Omental fat pad (tissue), 4 donors: ENCODE measurements around the gene TUT4. TPM values are rescaled to one million over a fixed set of nuclear protein-coding genes. Genes with fewer than 3 reads are reported as not detected.

Experiments used
- ATAC-seq: fragments of 150-250 bp; one replicate; pipeline ENCODE4 v1.9.1; 2016; ENCODE audit warnings: mild to moderate bottlenecking, moderate library complexity; ENCODE audit not compliant: low FRiP score
- DNase-seq: peaks from one replicate; pipeline ENCODE4 v3.0.0-alpha.2; 2019; ENCODE audit warnings: low spot score
- total RNA-seq, 4 donors: library from RNA; depleted of rRNA; stranded (reverse); fragments of >200 nt; gene quantifications; one replicate each; pipeline ENCODE4 v1.1.0, GENCODE V29; 2016
- TF ChIP-seq, protein P1 (sequence below), 3 donors: fragments of 450-650 bp; IDR thresholded peaks; one replicate each; pipeline ENCODE4 v1.5.1; 2016 to 2017; ENCODE audit warnings: antibody characterized with exemption in 3 of 3, mild to moderate bottlenecking in 3 of 3, moderate library complexity in 2 of 3

TUT4 gene
- total RNA-seq, 4 donors from 2014 or later = 26.2 to 56.4 (median 42.4) TPM

DNA sequence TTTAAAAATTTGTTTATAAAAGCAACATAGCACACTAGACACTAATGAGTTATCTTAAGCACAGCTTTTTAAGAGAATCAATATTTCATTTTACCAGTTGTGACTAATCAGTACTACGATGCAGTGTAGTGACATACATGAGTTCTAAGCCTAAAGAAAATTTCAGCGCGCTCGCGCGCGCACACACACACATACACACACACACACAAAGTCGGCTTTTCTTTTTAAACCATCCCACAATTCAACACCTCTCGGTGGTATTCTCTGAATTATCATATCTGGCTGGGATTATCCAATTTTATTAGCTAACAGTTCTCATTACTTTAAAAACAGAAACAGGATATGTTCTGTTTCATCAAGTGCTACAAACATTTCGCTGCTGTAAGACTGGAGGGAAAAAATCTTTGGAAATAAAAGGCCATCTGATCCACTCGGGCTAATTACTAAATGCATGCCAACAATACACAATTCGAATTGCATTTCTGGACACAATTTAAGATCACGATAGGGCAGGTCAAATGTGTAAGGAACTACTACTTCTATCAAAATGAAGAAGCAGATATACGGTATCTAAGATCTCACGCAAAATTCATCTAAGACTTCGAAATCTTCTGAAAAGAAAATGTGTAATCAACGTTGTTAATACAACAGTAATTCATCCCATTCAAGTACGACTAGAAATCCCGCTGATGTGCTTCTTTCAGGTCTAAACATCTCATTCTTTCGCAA, 1.2 kb downstream of the TUT4 start:
- ATAC-seq (no peak), DNase-seq (no peak)
- TF ChIP-seq, protein P1, sequence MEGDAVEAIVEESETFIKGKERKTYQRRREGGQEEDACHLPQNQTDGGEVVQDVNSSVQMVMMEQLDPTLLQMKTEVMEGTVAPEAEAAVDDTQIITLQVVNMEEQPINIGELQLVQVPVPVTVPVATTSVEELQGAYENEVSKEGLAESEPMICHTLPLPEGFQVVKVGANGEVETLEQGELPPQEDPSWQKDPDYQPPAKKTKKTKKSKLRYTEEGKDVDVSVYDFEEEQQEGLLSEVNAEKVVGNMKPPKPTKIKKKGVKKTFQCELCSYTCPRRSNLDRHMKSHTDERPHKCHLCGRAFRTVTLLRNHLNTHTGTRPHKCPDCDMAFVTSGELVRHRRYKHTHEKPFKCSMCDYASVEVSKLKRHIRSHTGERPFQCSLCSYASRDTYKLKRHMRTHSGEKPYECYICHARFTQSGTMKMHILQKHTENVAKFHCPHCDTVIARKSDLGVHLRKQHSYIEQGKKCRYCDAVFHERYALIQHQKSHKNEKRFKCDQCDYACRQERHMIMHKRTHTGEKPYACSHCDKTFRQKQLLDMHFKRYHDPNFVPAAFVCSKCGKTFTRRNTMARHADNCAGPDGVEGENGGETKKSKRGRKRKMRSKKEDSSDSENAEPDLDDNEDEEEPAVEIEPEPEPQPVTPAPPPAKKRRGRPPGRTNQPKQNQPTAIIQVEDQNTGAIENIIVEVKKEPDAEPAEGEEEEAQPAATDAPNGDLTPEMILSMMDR (IDR thresholded peaks at IDR 0.05) = no peak

DNA sequence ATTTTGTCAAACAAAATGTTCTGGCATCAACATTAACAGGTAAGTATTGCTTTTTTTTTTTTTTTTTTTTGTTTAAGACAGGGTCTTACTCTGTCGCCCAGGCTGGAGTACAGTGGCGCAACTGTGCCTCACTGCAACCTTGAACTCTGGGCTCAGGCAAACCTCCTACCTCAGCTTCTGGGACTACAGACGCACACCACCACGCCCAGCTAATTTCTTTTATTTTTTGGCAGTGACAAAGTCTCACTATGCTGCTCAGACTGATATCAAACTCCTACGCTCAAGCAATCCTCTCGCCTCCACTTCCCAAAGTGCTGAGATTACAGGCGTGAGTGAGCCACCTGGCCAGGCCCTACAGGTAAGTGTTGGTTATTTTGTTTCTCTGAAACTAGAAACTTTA, 2.4 kb downstream of the TUT4 start:
- TF ChIP-seq, protein P1 (IDR thresholded peaks at IDR 0.05) = no peak
- DNase-seq = no peak
- no peak for ATAC-seq

DNA sequence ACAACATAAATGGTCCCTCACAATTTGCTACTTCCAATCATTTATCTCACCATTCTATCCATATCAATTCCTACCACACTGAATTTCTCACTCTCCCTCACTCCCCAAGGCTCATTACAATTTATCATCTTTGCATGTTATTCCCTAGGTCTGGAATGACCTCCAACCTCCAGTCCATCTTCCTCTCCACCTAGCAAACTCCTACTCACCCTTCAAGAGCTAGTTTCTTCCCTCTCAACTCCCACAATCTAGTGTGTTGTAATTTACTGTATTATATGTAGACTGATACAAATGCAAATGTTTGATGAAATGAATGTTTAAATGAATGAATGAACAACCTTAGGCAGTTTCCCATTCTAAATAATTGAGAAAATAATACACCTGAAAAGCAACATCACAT, 3.6 kb downstream of the TUT4 start:
- TF ChIP-seq, protein P1 (IDR thresholded peaks at IDR 0.05) = no peak
- DNase-seq = no peak
- no peak for ATAC-seq

DNA sequence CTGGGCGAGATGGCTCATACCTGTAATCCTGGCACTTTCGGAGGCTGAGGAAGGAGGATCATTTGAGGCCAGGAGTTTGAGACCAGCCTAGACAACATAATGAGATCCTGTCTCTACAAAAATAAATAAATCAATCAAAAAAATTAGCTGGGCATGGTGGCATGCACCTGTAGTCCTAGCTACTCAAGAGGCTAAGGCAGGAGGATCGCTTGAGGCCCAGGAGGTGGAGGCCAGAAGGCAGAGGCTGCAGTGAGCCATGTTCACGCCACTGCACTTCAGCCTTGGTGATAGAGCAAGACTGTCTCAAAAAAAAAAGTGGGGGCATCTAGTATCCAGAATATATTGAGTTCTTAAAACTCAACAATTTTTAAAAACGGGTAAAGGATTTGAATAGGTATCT, 6.0 kb downstream of the TUT4 start:
- TF ChIP-seq, protein P1 (IDR thresholded peaks at IDR 0.05) = no peak
- ATAC-seq (no peak), DNase-seq (no peak)

DNA sequence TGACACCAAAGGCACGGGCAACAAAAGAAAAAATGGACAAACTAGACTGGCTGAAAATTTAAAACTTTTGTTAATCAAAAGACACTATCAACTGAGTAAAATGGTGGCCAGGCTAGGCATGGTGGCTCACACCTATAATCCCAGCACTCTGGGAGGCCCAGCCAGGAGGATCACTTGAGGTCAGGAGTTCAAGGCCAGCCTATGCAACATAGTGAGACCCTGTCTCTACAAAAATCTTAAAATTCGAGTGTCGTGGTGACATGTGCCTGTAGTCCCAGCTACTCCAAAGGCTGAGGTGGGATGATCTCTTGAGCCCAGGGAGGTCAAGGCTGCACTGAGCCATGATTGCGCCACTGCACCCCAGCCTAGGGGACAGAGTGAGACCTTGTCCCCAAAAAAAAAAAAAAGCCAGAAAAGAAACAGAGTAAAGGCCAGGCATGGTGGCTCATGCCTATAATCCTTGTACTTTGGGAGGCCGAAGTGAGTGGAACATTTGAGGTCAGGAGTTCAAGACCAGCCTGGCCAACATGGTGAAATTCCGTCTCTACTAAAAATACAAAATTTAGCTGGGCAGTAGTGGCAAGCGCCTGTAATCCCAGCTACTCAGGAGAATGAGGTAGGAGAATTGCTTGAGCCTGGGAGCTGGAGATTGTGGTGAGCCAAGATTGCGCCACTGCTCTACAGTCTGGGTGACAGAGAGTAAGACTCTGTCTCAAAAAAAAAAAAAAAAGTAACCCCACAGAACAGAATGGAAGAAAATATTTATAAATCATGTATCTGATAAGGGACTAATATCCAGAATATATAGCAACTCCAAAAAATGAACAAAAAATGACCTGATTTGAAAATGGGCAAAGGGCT, 8.0 kb downstream of the TUT4 start:
- no peak for DNase-seq
- no peak for ATAC-seq
- TF ChIP-seq, protein P1 (IDR thresholded peaks at IDR 0.05) = no peak

DNA sequence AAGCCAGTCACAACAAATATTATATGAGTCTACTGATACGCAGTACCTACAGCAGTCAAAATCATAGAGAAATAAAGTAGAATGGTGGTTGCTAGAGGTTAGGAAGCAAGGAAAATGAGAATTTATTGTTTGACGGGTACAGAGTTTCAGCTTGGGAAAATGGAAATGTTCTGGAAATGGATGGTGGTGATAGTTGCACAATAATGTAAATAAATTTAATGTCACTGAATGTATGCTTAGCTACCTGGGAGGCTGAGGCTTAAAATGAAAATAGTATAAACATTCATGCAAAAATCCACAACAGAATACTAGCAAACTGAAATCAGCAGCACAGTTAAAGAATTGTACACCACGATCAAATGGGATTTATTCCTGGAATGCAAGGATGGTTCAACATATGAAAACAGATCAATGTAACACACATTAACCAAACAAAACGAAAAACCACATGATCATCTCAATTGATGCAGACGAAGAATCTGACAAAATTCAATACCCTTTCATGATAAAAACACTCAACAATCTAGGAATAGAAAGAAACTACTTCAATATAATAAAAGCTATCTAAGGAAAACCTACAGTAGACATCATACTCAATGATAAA, 10.7 kb downstream of the TUT4 start:
- TF ChIP-seq, protein P1 (IDR thresholded peaks at IDR 0.05) = no peak
- DNase-seq (no peak), ATAC-seq (no peak)
